Pancreas (tissue), 10 donors: Measurements from ENCODE around the gene ARL6IP4. TPM values are rescaled to one million over a fixed set of nuclear protein-coding genes. Genes with fewer than 3 reads are reported as not detected.
A peak's percentile ranks its signal among the peaks of the same experiment; 100 is the strongest.

Experiments used
- ATAC-seq, 4 donors: fragments of 200-7000 bp; cut with Tn5 transposase; one replicate each; pipeline versions ENCODE4 v1.8.0 to v1.9.1; 2020; ENCODE audit warnings: mild to moderate bottlenecking in 4 of 4, moderate library complexity in 4 of 4
- DNase-seq, 6 donors: peaks; one replicate each; pipeline ENCODE4 v3.0.0-alpha.2; 2020
- FAIRE-seq: peaks from 2 replicates; lab custom pipeline; 2012; peaks lifted over from hg19 to GRCh38; lab: Jason Lieb, UNC
- H3K27ac ChIP-seq, 4 donors: fragments of 200-600 bp; sonication (generic); 1 replicate in 3 of 4; 2 replicates in 1 of 4; pipeline versions ENCODE4 v1.5.0 to v1.8.0; 2020
- H3K27me3 ChIP-seq, 4 donors: fragments of 200-600 bp; one replicate each; pipeline ENCODE4 v1.8.0; 2021
- H3K36me3 ChIP-seq, 3 donors: fragments of 200-600 bp; sonication (generic) in 1 of 3; one replicate each; pipeline versions ENCODE4 v1.5.0 to v1.8.0; 2020 to 2021
- H3K4me1 ChIP-seq, 3 donors: fragments of 200-600 bp; one replicate each; pipeline ENCODE4 v1.8.0; 2021
- H3K4me3 ChIP-seq, 4 donors: fragments of 200-600 bp; sonication (generic) in 2 of 4; one replicate each; pipeline versions ENCODE4 v1.5.0 to v1.8.0; 2020 to 2021
- H3K9me3 ChIP-seq, 4 donors: fragments of 200-600 bp; one replicate each; pipeline ENCODE4 v1.8.0; 2021
- CTCF ChIP-seq, 4 donors: fragments of 200-600 bp; sonication (generic) in 3 of 4; IDR thresholded peaks; one replicate each; pipeline versions ENCODE4 v1.5.0 to v1.8.0; 2021; ENCODE audit warnings: antibody characterized with exemption in 4 of 4
- WGBS, 2 donors: extraction: QIAGEN DNeasy Blood & Tissue Kit; methylation state at CpG; one replicate each; pipeline ENCODE4 v1.1.7; 2013; 5-methylcytosine and 5-hydroxymethylcytosine counted together
- intact Hi-C, 3 donors: fragments of 100-400 bp; cut with DNase I; formaldehyde crosslinking; loops; one replicate each; pipeline versions ENCODE4 v1.11.1 to v1.14.2; 2022
- polyA plus RNA-seq, 2 donors: library from polyadenylated mRNA; stranded (reverse); fragments of 200-250 nt; gene quantifications; one replicate each; pipeline ENCODE4 v1.2.3, GENCODE V29; 2013
- total RNA-seq, 6 donors: library from RNA; stranded (reverse); fragmentation: NEBNext Ultra II Directional in 4 of 6; extraction: Animal tissue kit (Norgen Biotek cat#: 25700) in 4 of 6; gene quantifications; one replicate each; pipeline versions ENCODE4 v1.2.1 to v1.2.4, GENCODE V29; 2021 to 2023
- donor health status: healthy with polysubstance abuse.
- donor health status: DM: no; HTN: no; CAD: no; lungs with moderate emphysema.
- donor health status: DM: no; HTN: no; CAD: no.
- donor health status: control.
- donor health status: control.
- donor health status: Bipolar disorder and iron deficiency.
- donor health status: DM: yes; HTN: yes; CAD: no.
- donor health status: DM: no; HTN: no; CAD: no.
- donor health status: DM: no; HTN: no; CAD: no.
- donor health status: DM: yes; HTN: yes; CAD: no.

The ARL6IP4 gene
- total and polyA plus RNA-seq, 8 donors, result 85.3 to 296 (median 107) TPM

GRCh38 chr12:122988612-122989212 is 8.2 kb downstream of the ARL6IP4 start:
- TF ChIP-seq CTCF (IDR thresholded peaks at IDR 0.05), result no peak
- FAIRE-seq, result no peak
- Histone ChIP-seq H3K4me3 (no peak overlapping the region), H3K27ac (no peak overlapping the region), H3K4me1 (peaks cover 0 to 13% (median 0%) of the 10 kb centered on the region in 3 donors), H3K36me3 (no peaks in the 10 kb centered on the region), H3K9me3 (no peaks in the 10 kb centered on the region), H3K27me3 (no peaks in the 10 kb centered on the region)
- intact Hi-C loops, result loop anchor here in 1 of 3 donors (10.0 kb wide), 1 partner anchor 246 kb away; the partner anchor contains the start of genes MPHOSPH9 and MTRFR
- peak in 1 of 6 donors; percentile 56 for DNase-seq
- ATAC-seq, result no peak
- WGBS, 2 donors, result 87 to 88% methylated on average over 20 to 21 of the region's 21 CpGs

GRCh38 chr12:122989225-122989839 is 8.9 kb downstream of the ARL6IP4 start:
- TF ChIP-seq CTCF (IDR thresholded peaks at IDR 0.05), result no peak
- DNase-seq (peak in 1 of 6 donors; percentile 63), ATAC-seq (no peak), FAIRE-seq (no peak)
- intact Hi-C loops, result loop anchor here in 1 of 3 donors (10.0 kb wide), 1 partner anchor 245 kb away; the partner anchor contains the start of genes MPHOSPH9 and MTRFR
- Histone ChIP-seq H3K9me3 (no peaks in the 10 kb centered on the region), H3K36me3 (no peaks in the 10 kb centered on the region), H3K27me3 (no peaks in the 10 kb centered on the region), H3K4me1 (peaks cover 0 to 7% (median 0%) of the 10 kb centered on the region in 3 donors), H3K27ac (no peak overlapping the region), H3K4me3 (no peak overlapping the region)
- WGBS, 2 donors, result 90 to 94% methylated on average over 10 of the region's 10 CpGs

GRCh38 chr12:122989874-122990419 is 9.5 kb downstream of the ARL6IP4 start:
- FAIRE-seq, result no peak
- ATAC-seq, result no peak
- Histone ChIP-seq H3K27ac (no peak overlapping the region), H3K36me3 (no peaks in the 10 kb centered on the region), H3K9me3 (no peaks in the 10 kb centered on the region), H3K27me3 (no peaks in the 10 kb centered on the region), H3K4me3 (no peak overlapping the region), H3K4me1 (peaks cover 0 to under 1% (median 0%) of the 10 kb centered on the region in 3 donors)
- WGBS, 2 donors, result 88 to 96% methylated on average over 15 to 22 of the region's 22 CpGs
- TF ChIP-seq CTCF (IDR thresholded peaks at IDR 0.05), result no peak
- no peak for DNase-seq
- intact Hi-C loops, result loop anchor here in 1 of 3 donors (10.0 kb wide), 1 partner anchor 245 kb away; the partner anchor contains the start of genes MPHOSPH9 and MTRFR

GRCh38 chr12:122990561-122990960 is 10.1 kb downstream of the ARL6IP4 start:
- Histone ChIP-seq H3K9me3 (no peaks in the 10 kb centered on the region), H3K27me3 (no peaks in the 10 kb centered on the region), H3K36me3 (no peaks in the 10 kb centered on the region), H3K27ac (no peak overlapping the region), H3K4me1 (no peaks in the 10 kb centered on the region), H3K4me3 (no peak overlapping the region)
- intact Hi-C loops, result no loop called here
- FAIRE-seq (no peak), DNase-seq (no peak), ATAC-seq (no peak)
- TF ChIP-seq CTCF (IDR thresholded peaks at IDR 0.05), result no peak
- WGBS, 2 donors, result 85 to 91% methylated on average over 13 of the region's 13 CpGs
